HG02610 (cell line): ENCODE results near the gene SH3BGR.

ENCODE experiments used
- ATAC-seq: cut with Tn5 transposase; IDR thresholded peaks from one replicate; pipeline ENCODE4 v1.9.1; 2021; ENCODE audit warnings: mild to moderate bottlenecking, moderate library complexity; ENCODE audit not compliant: unreplicated experiment

Gene SH3BGR

GRCh38 chr21:39511102-39511501, 59.3 kb downstream of the SH3BGR start:
- no peak for ATAC-seq

DNA sequence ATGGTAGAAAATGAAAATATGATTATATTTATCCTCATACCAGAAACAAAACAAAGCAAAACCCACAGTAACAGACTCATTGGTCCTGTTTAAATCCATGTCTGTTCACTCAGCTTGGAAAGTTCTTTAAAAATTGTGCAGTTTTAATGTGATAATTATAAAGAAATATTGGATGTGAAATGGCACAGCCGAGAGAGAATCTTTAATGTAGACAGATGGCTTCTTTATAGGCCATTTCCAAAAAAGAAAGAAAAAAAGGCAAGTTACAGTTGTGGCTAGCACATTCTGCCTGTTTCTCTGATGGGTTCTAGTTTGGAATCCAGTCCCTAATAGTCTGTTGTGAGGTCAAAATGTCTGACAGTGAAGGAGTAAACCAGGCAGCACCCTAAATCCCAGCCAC, 62.0 kb downstream of the SH3BGR start:
- no peak for ATAC-seq

- ATAC-seq = no peak
Measured at GRCh38 chr21:39515684-39516472, 64.1 kb downstream of the SH3BGR start.

DNA sequence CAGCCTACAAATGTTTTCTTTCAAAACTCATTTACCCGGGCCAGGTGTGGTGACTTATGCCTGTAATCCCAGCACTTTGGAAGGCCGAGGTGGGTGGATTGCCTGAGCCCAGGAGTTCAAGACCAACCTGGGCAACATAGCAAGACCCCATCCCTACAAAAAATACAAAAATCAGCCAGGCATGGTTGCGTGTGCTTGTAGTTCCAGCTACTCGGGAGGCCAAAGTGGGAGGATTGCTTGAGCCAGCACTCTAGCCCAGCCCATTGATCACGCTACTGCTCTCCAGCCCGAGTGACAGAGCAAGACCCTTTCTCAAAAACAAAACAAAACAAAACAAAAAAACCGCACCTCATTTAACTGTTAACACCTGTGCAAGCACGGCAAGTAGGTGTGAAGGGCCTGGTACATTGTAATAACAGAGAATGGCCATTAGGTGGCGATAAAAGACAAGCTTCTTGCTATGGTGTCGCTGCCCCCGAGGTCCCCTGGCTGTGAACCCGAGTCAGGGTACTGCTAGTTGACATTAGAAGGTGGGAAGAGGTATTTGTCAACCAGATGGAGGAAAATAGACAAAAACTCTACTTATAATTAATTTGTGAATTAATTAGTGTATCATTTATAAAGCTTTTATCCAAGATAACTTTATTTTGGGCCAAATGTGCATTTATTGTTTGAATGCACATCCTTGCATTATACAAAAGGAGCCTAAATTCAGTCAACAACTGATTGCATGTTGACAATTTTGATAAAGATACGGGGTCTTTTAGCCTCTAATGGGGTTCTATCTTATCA, 66.5 kb downstream of the SH3BGR start:
- ATAC-seq = peak; percentile 64

DNA sequence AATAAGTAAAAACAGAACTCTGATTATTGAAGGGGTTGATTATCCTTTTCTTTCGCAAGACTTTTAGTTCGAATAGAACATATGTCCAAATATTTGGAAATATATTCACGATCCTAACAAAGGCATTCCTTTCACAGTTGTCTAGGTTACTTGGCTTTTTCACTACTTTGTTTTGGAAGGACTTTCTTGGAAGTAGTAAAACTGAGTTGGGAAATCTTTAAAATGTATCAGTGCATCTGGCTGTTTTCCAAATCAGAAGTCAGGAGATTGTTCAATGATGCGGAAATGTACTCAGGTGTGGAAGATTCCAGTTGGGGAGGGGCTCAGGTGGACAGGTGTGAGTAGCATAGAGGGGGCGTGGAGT, 67.1 kb downstream of the SH3BGR start:
- no peak for ATAC-seq

GRCh38 chr21:39519835-39520234, 68.1 kb downstream of the SH3BGR start:
- ATAC-seq = no peak

GRCh38 chr21:39523399-39523798, 71.6 kb downstream of the SH3BGR start:
- ATAC-seq = no peak

DNA sequence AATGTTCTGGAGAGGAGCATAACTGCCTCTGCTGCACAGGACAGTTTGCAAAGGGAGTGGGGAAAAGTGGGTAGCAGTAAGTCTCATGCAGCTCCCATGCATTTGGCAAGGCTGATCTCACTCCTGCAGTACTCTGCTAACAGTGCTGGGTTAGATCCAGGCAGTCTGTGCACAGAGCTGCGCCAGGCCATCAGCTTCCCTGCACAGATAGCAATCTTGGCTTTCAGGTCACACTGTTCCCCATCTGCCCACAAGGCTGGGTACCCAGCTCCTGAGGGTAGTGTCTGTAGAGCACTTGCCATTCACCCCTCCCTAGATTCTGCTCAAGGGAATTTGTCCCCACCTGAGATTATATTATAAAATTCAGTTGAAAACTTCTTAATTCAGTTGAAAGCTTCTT, 72.1 kb downstream of the SH3BGR start:
- no peak for ATAC-seq

- no peak for ATAC-seq
Measured at GRCh38 chr21:39525129-39525528, 73.4 kb downstream of the SH3BGR start.

DNA sequence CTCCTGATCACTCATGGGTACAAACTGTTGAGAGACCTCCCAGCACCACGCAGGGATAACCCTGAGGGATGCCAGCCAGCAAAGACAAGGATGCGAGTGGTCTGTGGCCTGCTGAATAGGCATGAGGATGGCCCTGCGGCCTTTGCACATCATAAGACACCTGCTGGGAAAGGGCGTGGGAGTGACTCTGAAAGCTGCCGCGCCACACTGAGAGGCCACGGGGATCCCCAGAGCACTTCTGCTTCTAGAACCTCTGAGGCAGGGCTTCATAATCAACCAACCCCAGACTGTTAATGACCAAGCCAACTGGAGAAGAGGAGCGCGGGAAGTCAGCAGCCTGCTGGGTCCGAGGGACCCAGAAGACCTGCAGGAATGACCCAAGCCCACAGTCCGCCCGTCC, 73.8 kb downstream of the SH3BGR start:
- no peak for ATAC-seq

- no peak for ATAC-seq
Measured at GRCh38 chr21:39527067-39527595, 75.4 kb downstream of the SH3BGR start.

GRCh38 chr21:39527664-39528381, 76.1 kb downstream of the SH3BGR start:
- no peak for ATAC-seq

- ATAC-seq = no peak
Measured at GRCh38 chr21:39529026-39529425, 77.3 kb downstream of the SH3BGR start.

GRCh38 chr21:39531064-39531463, 79.3 kb downstream of the SH3BGR start:
- no peak for ATAC-seq

GRCh38 chr21:39531840-39532239, 80.1 kb downstream of the SH3BGR start:
- ATAC-seq = no peak

GRCh38 chr21:39533545-39534380, 82.0 kb downstream of the SH3BGR start:
- ATAC-seq = no peak

DNA sequence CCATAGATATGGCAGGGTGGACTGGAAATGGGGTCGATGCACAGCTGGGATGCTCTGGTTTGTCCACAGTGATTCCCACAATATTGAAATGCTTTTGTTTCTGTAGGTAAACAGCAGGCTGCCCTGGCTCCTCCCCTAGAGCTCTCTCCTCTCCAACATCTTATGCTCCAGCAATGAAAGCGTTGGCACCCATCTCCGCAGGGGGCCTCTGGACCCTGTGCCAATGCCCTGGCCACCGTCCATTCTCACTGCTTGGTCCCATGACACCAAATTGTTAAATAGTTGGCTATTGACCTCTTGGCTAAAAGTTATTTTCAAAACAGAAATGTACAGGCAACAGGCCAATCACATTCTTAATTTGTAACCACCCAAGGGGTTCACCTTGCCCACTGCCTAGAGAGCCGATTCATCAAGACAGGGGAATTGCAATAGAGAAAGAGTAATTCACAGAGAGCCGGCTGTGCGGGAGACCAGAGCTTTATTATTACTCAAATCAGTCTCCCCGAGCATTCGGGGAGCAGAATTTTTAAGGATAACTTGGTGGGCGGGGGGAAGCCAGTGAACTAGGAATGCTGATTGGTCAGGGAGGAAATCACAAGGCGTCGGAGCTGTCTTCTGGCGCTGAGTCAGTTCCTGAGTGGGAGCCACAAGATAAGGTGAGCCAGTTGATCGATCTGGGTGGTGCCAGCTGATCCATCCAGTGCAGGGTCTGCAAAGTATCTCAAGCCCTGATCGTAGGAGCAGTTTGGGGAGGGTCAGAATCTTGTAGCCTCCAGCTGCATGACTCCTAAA, 84.1 kb downstream of the SH3BGR start:
- ATAC-seq = no peak

DNA sequence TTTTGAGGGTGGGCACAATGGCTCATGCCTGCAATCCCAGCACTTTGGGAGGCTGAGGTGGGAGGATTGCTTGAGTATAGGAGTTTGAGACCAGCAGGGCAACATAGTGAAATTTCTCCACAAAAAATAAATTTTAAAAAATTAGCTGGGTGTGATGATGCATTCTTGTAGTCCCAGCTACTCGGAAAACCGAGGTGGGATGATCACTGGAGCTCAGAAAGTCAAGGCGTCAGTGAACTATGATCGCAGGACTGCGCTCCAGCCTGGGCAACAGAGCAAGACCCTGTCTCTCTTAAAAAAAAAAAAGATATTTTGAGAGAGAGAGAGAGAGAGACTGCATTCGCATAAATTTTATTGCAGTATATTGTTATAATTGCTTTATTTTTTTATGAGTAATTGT, 85.1 kb downstream of the SH3BGR start:
- ATAC-seq = no peak

DNA sequence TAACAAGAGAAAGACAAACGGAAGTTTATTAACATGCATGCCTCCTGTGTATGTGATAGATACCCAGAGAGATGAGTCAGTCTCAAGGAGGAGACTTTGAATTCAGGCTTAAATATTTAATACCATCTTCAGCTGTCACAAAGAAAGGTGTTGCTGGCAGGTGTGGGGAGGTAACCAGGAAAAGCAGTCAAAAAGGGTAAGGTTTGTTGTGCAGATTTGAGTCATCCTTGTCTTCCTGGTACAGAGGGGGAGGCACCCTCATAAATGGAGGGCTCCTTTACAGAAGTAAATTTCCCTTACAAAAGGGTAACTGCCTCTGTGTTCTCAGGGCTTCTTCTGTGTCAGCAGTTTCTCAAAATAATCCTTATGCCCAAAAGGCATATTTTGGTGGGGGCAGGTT, 85.8 kb downstream of the SH3BGR start:
- no peak for ATAC-seq
